Stimulated activated CD4-positive, alpha-beta T cell treated with anti-CD3 and anti-CD28 coated beads, TNF-alpha, amount 100 ng/mL, for 1 hour (primary cell): ENCODE measurements around the gene SARNP.
"Not testable (repeated sequence)": the region's sequence is repeated elsewhere in the genome, so short reads cannot be mapped to it uniquely, and the experiment has no call there.

Source experiments
- DNase-seq, 3 donors: peaks; one replicate each; pipeline ENCODE4 v3.0.0-alpha.2; 2020; ENCODE audit warnings: low read depth in 3 of 3, low spot score in 1 of 3

SARNP gene

GRCh38 chr12:55817345-55818139 lies at the start of gene SARNP, which contains the start of gene ORMDL2:
TSS of gene SARNP (minus strand) at chr12:55817724. CDS start at chr12:55817701, 23 bp downstream.
TSS of gene ORMDL2 (plus strand) at chr12:55818041. CDS start at chr12:55819000, 959 bp downstream.
- peak; percentile 83 to 95 (median 92) for DNase-seq

GRCh38 chr12:55866454-55867004 lies 49.0 kb upstream of the SARNP start:
- DNase-seq, result not testable (repeated sequence)

DNA sequence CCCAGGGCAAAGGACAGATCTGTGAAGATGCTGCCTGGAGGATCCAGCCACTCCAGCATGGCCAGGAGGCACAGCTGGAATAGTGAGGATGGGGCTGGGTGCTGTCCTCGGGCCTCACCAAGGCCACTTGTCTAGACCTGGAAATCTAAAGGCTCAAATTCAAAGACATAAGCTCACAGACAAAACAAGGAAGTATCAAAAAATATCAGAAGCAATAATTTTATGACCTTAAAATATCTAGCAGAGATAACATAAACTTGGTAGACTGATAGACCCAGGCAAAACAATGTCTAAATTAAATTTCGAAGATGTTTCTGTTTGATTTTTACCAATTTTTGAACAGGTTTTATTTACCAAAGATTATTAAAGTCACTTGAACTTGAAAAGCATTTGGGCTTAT lies 47.8 kb upstream of the SARNP start:
- DNase-seq, result no peak

GRCh38 chr12:55862931-55863330 lies 45.4 kb upstream of the SARNP start:
- not testable (repeated sequence) for DNase-seq

DNA sequence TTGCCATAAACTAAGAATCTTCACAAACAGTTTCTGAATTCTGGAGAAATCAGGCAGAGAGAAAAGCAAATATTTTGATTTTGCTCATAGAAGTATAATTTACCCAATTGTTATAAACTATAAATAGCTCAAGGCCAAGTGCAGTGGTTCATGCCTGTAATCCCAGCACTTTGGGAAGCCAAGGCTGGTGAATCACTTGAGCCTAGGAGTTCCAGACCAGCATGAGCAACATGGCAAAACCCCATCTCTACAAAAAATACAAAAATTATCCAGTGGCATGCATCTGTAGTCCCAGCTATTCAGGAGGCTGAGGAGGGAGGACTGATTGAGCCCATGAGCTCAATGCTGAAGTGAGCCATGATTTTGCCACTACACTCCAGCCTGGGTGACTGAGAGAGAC lies 44.8 kb upstream of the SARNP start:
- DNase-seq, result no peak

GRCh38 chr12:55861871-55862270 lies 44.3 kb upstream of the SARNP start:
- no peak for DNase-seq

DNA sequence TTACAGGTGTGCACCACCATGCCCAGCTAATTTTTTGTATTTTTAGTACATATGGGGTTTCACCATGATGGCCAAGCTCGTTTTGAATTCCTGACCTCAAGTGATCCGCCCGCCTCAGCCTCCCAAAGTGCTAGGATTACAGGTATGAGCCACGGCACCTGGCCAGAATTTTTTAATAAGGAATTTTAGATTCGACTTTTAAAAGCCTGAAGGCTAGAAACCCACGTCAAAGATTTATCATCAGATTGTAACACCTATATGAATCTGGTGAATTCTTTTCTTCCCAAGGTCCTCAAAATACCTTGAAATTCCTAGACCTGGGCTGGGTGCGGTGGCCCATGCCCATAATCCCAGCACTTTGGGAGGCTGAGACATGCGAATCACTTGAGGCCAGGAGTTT lies 43.9 kb upstream of the SARNP start:
- no peak for DNase-seq

DNA sequence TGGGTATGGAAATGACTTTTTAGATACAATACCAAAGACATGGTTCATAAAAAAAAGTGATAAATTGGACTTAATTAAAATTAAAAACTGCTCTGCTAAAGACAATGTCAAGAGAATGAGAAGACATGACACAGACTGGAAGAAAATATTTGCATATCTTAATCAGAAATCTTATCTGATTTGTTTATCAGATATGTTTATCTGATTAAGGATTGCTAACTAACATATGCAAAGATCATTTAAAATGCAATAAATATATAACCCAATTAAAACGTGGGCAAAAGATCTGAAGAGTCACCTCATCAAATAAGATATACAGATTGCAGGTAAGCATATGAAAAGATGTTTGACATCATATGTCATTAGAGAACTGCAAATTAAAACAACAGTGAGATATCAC lies 35.2 kb upstream of the SARNP start:
- no peak for DNase-seq

DNA sequence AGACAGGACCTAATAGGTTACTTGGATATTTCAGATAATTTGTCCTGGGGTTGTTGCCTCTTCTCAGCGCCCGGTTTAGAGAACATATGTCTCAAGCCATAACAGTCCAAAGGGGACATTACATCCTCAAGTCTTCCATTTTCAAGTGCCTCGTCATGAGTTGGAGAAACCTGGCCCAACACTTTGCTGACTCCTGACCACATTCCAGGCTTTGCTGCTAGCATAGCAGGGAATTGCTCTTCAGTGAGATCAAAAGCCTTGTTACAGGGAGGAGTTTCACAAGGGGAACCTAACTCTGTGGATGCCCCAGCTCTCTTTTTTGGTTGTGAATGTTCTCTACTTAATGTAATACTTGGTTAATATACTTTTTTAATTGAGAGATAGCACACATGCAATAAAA lies 33.4 kb upstream of the SARNP start:
- DNase-seq, result no peak

DNA sequence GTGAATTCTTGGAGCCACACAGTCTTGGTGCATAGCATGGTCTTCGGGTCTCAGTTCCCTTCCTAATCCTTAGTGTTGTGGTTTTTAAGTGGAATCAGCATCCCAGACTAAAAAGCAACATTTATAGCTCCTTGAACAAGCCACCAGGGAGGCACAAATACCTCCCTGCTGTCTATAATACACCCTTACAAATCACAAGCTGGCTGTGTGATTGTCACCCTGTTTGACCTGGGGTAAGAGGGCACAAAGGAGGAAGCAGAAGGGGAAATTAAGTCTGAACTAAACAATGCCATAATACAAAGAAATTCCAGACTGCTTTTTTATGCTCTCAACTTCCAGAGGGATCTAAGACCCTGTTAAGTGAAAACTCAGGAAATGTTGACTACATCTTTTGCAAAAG lies 32.9 kb upstream of the SARNP start:
- no peak for DNase-seq

GRCh38 chr12:55849616-55850343 lies 32.3 kb upstream of the SARNP start:
- no peak for DNase-seq

DNA sequence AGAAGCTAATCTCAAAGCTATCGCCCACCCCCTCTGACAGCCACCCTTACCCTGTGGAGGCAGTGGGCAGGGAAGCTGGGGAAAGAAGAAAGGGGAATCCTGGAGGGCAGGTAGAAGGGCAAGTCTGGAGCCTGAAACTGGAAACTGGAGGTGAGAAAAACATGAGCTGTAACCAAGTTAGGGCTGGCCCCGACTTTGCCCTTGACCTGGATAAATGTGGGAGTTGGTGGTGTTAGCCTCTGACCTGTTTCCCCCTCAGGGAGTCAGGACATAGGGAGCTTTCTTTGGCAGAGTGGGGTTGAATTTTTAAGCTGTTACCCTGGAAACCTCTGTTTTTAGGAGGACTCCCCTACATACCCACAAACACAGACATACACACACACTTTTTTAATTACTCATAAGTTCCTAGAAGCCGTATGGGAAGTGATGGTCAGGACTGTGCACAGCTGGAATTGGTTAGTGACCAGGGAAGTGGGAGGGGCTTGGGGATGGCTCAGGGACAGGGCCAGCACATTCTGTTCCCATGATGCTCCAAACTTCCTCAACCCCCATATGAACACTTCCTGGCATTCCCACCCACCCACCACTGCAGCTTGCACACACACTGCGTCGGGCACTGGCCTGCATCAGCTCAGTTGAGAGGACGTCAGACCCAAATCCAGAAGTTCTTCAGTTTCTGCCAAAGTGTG lies 30.2 kb upstream of the SARNP start:
- DNase-seq, result no peak

- no peak for DNase-seq
These were observed 29.5 kb upstream of the SARNP start for GRCh38 chr12:55847033-55847432.

DNA sequence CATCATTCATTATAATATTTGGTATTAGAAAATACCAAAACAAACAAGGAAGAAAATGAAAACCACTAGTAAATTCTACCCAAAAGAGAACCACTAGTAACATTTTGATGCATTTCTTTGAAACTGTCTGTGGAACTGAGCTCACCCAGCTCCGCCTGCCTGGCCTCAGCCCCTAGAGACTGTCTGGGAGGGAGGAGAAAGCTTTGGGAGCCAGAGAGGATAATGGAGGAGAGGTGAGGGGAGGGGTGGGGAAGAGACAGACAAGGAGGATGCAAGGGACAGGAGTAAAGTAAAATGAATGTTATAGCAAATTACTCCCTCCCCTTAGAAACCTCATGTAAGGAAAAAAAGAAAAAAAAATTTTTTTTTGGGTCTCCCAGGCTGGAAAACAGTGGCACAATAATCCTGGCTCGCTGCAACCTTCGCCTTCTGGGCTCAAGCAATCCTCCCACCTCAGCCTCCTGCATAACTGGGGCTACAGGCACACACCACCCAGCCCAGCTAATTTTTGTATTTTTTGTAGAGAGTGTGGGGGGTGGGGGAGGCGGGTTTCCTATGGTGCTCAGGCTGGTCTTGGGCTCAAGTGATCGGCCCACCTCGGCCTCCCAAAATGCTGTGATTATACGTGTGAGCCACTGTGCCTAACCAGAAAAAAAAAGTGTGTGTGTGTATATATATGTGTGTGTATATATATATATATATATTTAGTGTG lies 28.4 kb upstream of the SARNP start:
- no peak for DNase-seq

- no peak for DNase-seq
These were observed 27.8 kb upstream of the SARNP start for GRCh38 chr12:55845361-55845760.

- DNase-seq, result no peak
These were observed 27.4 kb upstream of the SARNP start for GRCh38 chr12:55844961-55845360.

DNA sequence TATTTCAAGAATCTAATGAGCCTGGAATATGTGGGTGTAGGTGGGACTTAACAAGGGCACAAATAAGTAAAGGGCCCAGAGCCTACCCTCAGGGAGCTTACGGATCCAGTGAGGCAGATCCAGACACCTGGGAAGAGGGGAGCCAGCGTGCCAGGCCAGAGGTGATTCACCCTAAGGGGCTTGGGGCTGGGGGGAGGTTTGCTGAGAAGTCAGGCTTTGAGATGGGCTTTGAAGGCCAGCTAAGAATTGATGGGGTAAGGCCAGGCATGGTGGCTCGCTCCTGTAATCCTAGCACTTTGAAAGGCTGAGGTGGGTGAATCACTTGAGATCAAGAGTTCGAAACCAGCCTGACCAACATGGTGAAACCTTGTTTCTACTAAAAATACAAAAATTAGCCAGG lies 25.9 kb upstream of the SARNP start:
- DNase-seq, result no peak

DNA sequence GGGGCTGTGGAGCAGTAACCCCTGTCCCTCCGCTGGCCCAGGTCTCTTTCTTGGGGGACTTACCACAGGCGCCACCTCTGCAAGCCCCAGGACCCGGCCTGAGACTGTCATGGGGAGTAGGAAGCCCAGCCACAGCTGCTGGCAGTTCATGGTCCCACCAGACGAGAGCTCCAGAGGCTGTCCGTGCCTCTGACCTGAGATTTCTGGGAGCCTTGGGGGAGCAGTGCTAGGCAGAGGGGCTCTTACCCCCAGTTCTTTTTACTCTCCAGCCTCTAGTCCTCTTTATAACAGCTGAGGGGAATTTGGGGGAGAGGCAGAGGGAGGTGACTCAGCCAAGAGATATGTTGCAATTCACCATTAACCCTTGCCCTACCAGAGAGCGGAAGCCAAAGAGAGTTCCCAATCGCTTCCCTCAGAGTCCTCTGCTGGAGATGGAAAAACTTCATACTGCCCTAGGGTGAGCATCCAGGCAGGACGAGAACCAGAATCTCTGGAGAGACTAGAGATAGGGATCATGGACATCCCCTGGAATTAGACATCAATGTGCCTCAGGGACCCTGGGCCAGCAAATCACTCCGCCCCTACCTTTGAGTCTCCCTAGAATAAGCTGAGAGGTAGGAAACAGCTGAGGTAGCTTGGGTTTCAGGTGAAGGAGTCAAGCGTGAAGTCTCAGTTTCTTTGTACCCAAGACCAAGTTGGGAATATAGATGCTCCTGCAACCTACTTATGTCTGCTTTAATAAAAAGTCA lies 25.3 kb upstream of the SARNP start, which contains the start of gene MMP19:
TSS of gene MMP19 (minus strand) at position 256 of the 749 bp plus-strand sequence. CDS start at position 150, 106 bp downstream.
- DNase-seq, result no peak

DNA sequence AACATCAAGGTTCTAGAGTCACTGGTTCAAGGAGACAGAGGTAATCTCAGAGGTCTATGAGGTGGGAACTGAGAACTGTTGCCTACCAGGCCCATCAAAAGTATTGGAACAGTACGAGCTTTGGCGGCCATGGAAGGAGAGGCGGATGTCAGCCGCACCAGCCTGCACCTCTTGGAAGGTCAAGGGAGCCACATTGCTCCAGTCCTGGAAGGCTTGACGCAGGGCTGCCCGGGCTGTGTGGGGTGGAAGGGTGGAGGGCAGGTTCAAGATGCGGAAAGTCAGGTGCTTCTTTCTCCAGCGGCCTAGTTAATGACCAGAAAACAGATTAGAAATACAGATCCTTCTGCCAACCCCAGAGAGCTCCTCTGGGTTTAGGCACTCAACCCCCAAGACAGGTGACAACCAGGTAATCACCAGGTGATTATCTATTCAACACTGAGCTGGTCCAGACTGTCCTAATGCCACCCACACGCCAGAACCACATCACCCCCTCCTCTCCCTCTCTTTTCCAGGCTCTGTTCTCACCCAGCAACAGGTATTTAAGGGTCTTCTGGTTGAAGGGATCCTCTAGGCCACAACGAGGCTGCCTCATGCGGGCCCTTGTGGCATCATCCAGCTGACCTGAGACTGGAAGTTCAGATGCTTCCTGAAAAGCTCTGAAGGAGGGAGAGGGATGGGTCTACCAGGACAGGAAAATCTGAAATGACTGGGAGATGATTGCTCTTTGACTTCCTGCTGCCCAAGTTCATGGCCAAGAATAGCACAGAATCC lies 23.2 kb upstream of the SARNP start:
- DNase-seq, result no peak
